Measurements from ENCODE around the gene ZNF396. TPM values are rescaled to one million over a fixed set of nuclear protein-coding genes. Genes with fewer than 3 reads are reported as not detected.
A peak's percentile ranks its signal among the peaks of the same experiment; 100 is the strongest.

Gene ZNF396
- total and polyA plus RNA-seq, 9 of the 15 experiments (the other 6 are each of a cell fraction or from before 2014, with no cell fraction given) = 0.73 to 2.3 (median 1.9) TPM

GRCh38 chr18:35376742-35377695 lies at the start of gene ZNF396 (continued):
- TF ChIP-seq CHD7 (IDR thresholded peaks at IDR 0.05; ENCODE audit: low read depth, low read length) (no peak), BRD9 (IDR thresholded peaks at IDR 0.05; ENCODE audit: low read depth, partially characterized antibody) (no peak), DMBX1 (CRISPR knock-in tag; IDR thresholded peaks at IDR 0.05; ENCODE audit: borderline replicate concordance) (no peak), CCAR2 (IDR thresholded peaks at IDR 0.05; ENCODE audit: low read depth, low read length) (no peak), CBX5 (IDR thresholded peaks at IDR 0.05; ENCODE audit: borderline replicate concordance, low read depth) (no peak), BHLHE40 (IDR thresholded peaks at IDR 0.05; ENCODE audit: low read length) (0 out of 2 replicates have a peak, but pooled peaks have one; percentile 25), ZNF12 (CRISPR knock-in tag; IDR thresholded peaks at IDR 0.05) (no peak), U2AF2 (optimal IDR thresholded peaks at IDR 0.05; ENCODE audit: low read depth, low read length) (no peak), NBN (IDR thresholded peaks at IDR 0.05; ENCODE audit: low read depth) (no peak), ZNF146 (CRISPR knock-in tag; IDR thresholded peaks at IDR 0.05; ENCODE audit: unreplicated experiment) (no peak), ZNF444 (CRISPR knock-in tag; IDR thresholded peaks at IDR 0.05) (no peak), TCFL5 (CRISPR knock-in tag; conservative IDR thresholded peaks at IDR 0.05) (no peak), TRIM24 (IDR thresholded peaks at IDR 0.05) (peak in 1 of 2 experiments; percentile 87; a peak in 2 of 4 replicates), XRCC4 (IDR thresholded peaks at IDR 0.05; ENCODE audit: extremely low read depth, insufficient read depth, insufficient read length) (no peak), TRIM28 (IDR thresholded peaks at IDR 0.05) (no peak), BRD4 (IDR thresholded peaks at IDR 0.05) (no peak), HNRNPLL (IDR thresholded peaks at IDR 0.05; ENCODE audit: low read depth, low read length, poor library complexity, severe bottlenecking) (no peak)

Measured in K562 (cell line).